CD8-positive, alpha-beta memory T cell (primary cell): ENCODE data around the gene ATF2. TPM values are rescaled to one million over a fixed set of nuclear protein-coding genes. Genes with fewer than 3 reads are reported as not detected.

Experiments used
- CTCF ChIA-PET: fragments of 350-600 bp; sonication (Branson Sonifier 250); formaldehyde crosslinking; loops from one replicate; lab custom pipeline; 2021; ENCODE audit warnings: antibody characterized with exemption; lab: Charles Lee
- POLR2A ChIA-PET: fragments of 350-600 bp; sonication (Branson Sonifier 250); formaldehyde crosslinking; loops from one replicate; lab custom pipeline; 2021; ENCODE audit warnings: antibody characterized with exemption; lab: Charles Lee
- DNase-seq, 5 donors: peaks; one replicate each; pipeline versions ENCODE4 v3.0.0 to v3.0.0-alpha.2; 2020 to 2022; ENCODE audit warnings: mixed read lengths in 1 of 5
- H3K27ac ChIP-seq: one replicate; pipeline ENCODE4 v1.7.0; 2013; ENCODE audit warnings: low read depth, mild to moderate bottlenecking, low read length, moderate library complexity
- H3K27me3 ChIP-seq: 2 replicates; pipeline ENCODE4 v1.7.0; 2013; ENCODE audit warnings: low read length, mild to moderate bottlenecking; ENCODE audit not compliant: insufficient read depth, poor library complexity, severe bottlenecking
- H3K36me3 ChIP-seq: 2 replicates; pipeline ENCODE4 v1.7.0; 2013; ENCODE audit warnings: mild to moderate bottlenecking, low read length, moderate library complexity; ENCODE audit not compliant: insufficient read depth
- H3K4me1 ChIP-seq: 2 replicates; pipeline ENCODE4 v1.7.0; 2013; ENCODE audit warnings: mild to moderate bottlenecking, low read length, moderate library complexity; ENCODE audit not compliant: insufficient read depth
- H3K4me3 ChIP-seq: 2 replicates; pipeline ENCODE4 v1.7.0; 2013; ENCODE audit warnings: mild to moderate bottlenecking, low read length
- H3K9me3 ChIP-seq: 2 replicates; pipeline ENCODE4 v1.7.0; 2013; ENCODE audit warnings: mild to moderate bottlenecking, low read length
- H3K27ac Mint-ChIP-seq, 8 donors: one replicate each; pipeline ENCODE4 v1.8.0; 2020 to 2021; ENCODE audit warnings: mixed read lengths in 8 of 8, mild to moderate bottlenecking in 6 of 8, inconsistent platforms in 3 of 8, moderate library complexity in 3 of 8
- H3K27me3 Mint-ChIP-seq, 2 donors: one replicate each; pipeline ENCODE4 v1.8.0; 2020 to 2021; ENCODE audit warnings: mixed read lengths in 2 of 2, mild to moderate bottlenecking in 1 of 2, moderate library complexity in 1 of 2
- H3K36me3 Mint-ChIP-seq, 3 donors: one replicate each; pipeline ENCODE4 v1.8.0; 2020 to 2021; ENCODE audit warnings: mixed read lengths in 3 of 3, inconsistent platforms in 1 of 3, mild to moderate bottlenecking in 1 of 3
- H3K4me1 Mint-ChIP-seq, 3 donors: one replicate each; pipeline ENCODE4 v1.8.0; 2020 to 2021; ENCODE audit warnings: mixed read lengths in 3 of 3, inconsistent platforms in 1 of 3, mild to moderate bottlenecking in 1 of 3
- H3K4me3 Mint-ChIP-seq, 7 donors: one replicate each; pipeline ENCODE4 v1.8.0; 2020 to 2021; ENCODE audit warnings: mixed read lengths in 7 of 7, mild to moderate bottlenecking in 6 of 7, moderate library complexity in 4 of 7, inconsistent platforms in 2 of 7
- H3K9me3 Mint-ChIP-seq, 5 donors: one replicate each; pipeline ENCODE4 v1.8.0; 2020 to 2022; ENCODE audit warnings: mixed read lengths in 5 of 5, mild to moderate bottlenecking in 3 of 5, moderate library complexity in 2 of 5, inconsistent platforms in 1 of 5
- polyA plus RNA-seq: library from polyadenylated mRNA; unstranded; fragments of 300-500 nt; fragmentation: Illumina TruSeq; gene quantifications from one replicate; pipeline ENCODE4 v1.2.3, GENCODE V29; 2021
- total RNA-seq, 2 experiments: library from RNA; stranded (reverse); gene quantifications; one replicate each; pipeline ENCODE4 v1.2.3, GENCODE V29; 2021

ATF2 gene
- total and polyA plus RNA-seq, 3 experiments from 2014 or later: 37.3 to 51.0 (median 50.1) TPM

DNA sequence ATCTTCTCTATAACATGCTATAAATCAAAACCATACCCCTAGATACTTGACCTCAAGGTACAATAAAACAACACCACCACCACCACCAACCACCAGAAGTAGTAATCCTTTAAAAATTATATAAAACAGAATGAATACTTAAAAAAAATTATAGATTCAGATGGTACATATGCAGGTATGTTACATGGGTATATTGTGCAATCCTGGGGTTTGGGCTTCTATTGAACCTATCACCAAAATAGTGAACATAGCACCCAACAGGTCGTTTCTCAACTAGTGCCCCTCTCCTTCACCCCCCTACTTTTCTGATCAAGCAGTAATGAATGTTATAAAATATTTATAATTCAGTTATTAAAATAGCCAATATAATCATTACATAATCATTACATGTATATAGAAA is 91.7 kb downstream of the ATF2 start:
- CTCF ChIA-PET: no interaction called here
- H3K4me1 Mint-ChIP-seq: peaks cover 0 to 4% (median 0%) of the 10 kb centered on the region in 3 donors
- peaks cover 24 to 77% (median 28%) of the 10 kb centered on the region in 3 donors for H3K36me3 Mint-ChIP-seq
- H3K9me3 Mint-ChIP-seq: peaks cover 0 to 3% (median 0%) of the 10 kb centered on the region in 5 donors
- no peaks in the 10 kb centered on the region for H3K27me3 Mint-ChIP-seq
- H3K27me3 ChIP-seq: no peaks in the 10 kb centered on the region
- H3K9me3 ChIP-seq: no peaks in the 10 kb centered on the region
- no peak overlapping the region for H3K4me3 ChIP-seq
- no peak overlapping the region for H3K27ac Mint-ChIP-seq
- H3K27ac ChIP-seq: no peak overlapping the region
- DNase-seq: no peak
- H3K4me1 ChIP-seq: no peaks in the 10 kb centered on the region
- POLR2A ChIA-PET: no interaction called here
- peaks cover 3% of the 10 kb centered on the region for H3K36me3 ChIP-seq
- no peak overlapping the region for H3K4me3 Mint-ChIP-seq

GRCh38 chr2:175074478-175074877 is 93.5 kb downstream of the ATF2 start:
- Histone ChIP-seq H3K9me3 (no peaks in the 10 kb centered on the region), H3K36me3 (no peaks in the 10 kb centered on the region), H3K4me3 (no peak overlapping the region), H3K27ac (no peak overlapping the region), H3K4me1 (no peaks in the 10 kb centered on the region), H3K27me3 (no peaks in the 10 kb centered on the region)
- ChIA-PET CTCF (no interaction called here), POLR2A (no interaction called here)
- Mint-ChIP-seq H3K9me3 (peaks cover 0 to 3% (median 0%) of the 10 kb centered on the region in 5 donors), H3K36me3 (peaks cover 22 to 67% (median 25%) of the 10 kb centered on the region in 3 donors), H3K4me1 (peaks cover 0 to 4% (median 0%) of the 10 kb centered on the region in 3 donors), H3K4me3 (no peak overlapping the region), H3K27ac (no peak overlapping the region), H3K27me3 (no peaks in the 10 kb centered on the region)
- DNase-seq: no peak

DNA sequence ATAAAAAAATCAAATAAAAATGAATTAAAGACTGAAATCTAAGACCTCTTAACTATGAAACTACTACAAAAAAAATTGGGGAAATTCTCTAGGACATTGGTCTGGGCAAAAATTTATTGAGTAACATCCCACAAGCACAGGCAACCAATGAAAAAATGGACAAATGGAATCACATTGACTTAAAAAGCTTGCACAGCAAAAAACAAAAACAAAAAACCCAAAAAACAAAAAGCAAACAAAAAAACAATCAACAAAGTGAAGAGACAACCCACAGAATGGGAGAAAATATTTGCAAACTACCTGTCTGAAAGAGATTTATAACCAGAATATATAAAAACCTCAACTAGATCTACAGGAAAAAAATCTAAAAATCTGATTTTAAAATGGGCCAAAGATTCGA is 99.5 kb downstream of the ATF2 start:
- Mint-ChIP-seq H3K4me1 (peaks cover 0 to 14% (median 0%) of the 10 kb centered on the region in 3 donors), H3K9me3 (no peaks in the 10 kb centered on the region), H3K4me3 (no peak overlapping the region), H3K36me3 (peaks cover 21 to 60% (median 29%) of the 10 kb centered on the region in 3 donors), H3K27ac (no peak overlapping the region), H3K27me3 (no peaks in the 10 kb centered on the region)
- Histone ChIP-seq H3K27me3 (no peaks in the 10 kb centered on the region), H3K4me1 (no peaks in the 10 kb centered on the region), H3K9me3 (no peaks in the 10 kb centered on the region), H3K4me3 (no peak overlapping the region), H3K27ac (no peak overlapping the region), H3K36me3 (no peaks in the 10 kb centered on the region)
- POLR2A ChIA-PET: no interaction called here
- CTCF ChIA-PET: no interaction called here
- no peak for DNase-seq

GRCh38 chr2:175066411-175066810 is 101.6 kb downstream of the ATF2 start:
- no peak for DNase-seq
- no peaks in the 10 kb centered on the region for H3K36me3 ChIP-seq
- POLR2A ChIA-PET: no interaction called here
- H3K27ac ChIP-seq: no peak overlapping the region
- Mint-ChIP-seq H3K4me1 (peaks cover 0 to 14% (median 0%) of the 10 kb centered on the region in 3 donors), H3K27me3 (no peaks in the 10 kb centered on the region), H3K9me3 (no peaks in the 10 kb centered on the region), H3K4me3 (no peak overlapping the region), H3K27ac (no peak overlapping the region), H3K36me3 (peaks cover 17 to 48% (median 25%) of the 10 kb centered on the region in 3 donors)
- H3K4me3 ChIP-seq: no peak overlapping the region
- H3K4me1 ChIP-seq: no peaks in the 10 kb centered on the region
- H3K27me3 ChIP-seq: no peaks in the 10 kb centered on the region
- no peaks in the 10 kb centered on the region for H3K9me3 ChIP-seq
- CTCF ChIA-PET: interaction anchor here (0.5 kb wide), 1 partner anchor 279 kb away, joined by 3 read pairs; no protein-coding TSS in a partner anchor

DNA sequence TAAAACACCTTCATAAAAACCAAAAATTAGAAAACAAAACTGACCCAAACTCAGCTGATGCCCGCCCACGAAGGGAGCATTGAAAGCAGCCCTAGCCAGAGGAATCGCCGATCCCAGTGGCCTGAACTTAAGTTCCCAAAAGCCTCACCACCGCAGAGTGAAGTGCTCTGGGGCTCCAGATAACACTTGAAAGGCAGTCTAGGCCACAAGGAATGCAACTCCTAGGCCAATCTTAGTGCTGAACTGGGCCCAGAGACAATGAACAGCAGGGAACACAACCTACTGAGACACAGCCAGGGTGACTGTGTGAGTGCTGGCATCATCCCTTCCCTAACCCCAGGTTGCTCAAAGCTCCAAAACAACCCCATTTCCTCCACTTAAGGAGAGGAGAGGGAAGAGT is 103.2 kb downstream of the ATF2 start:
- peaks cover 0 to 14% (median 0%) of the 10 kb centered on the region in 3 donors for H3K4me1 Mint-ChIP-seq
- peak overlapping the region in 1 of 8 donors; percentile 63 for H3K27ac Mint-ChIP-seq
- Histone ChIP-seq H3K27me3 (no peaks in the 10 kb centered on the region), H3K4me3 (no peak overlapping the region), H3K27ac (no peak overlapping the region), H3K9me3 (no peaks in the 10 kb centered on the region), H3K36me3 (no peaks in the 10 kb centered on the region), H3K4me1 (no peaks in the 10 kb centered on the region)
- no peaks in the 10 kb centered on the region for H3K9me3 Mint-ChIP-seq
- H3K36me3 Mint-ChIP-seq: peaks cover 11 to 44% (median 22%) of the 10 kb centered on the region in 3 donors
- no peaks in the 10 kb centered on the region for H3K27me3 Mint-ChIP-seq
- no peak for DNase-seq
- CTCF ChIA-PET: no interaction called here
- H3K4me3 Mint-ChIP-seq: no peak overlapping the region
- POLR2A ChIA-PET: no interaction called here

DNA sequence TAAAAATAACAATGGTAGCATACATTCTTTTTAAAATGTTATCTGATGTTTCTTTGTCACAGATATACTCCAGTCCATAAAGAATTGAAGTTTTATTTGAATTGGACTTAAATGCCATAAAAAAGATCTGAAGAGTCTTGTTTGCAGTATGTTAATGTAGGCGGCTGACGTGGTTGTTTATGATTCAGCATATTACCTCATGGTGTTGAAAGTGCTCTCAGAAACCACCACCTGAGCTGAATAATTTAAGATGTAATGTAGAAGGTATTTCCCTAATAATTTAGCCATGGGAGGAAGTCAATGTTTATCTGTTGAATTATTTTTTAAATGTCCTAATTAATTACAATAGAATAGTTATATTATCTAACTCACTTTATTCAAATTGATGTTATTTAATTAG is 104.3 kb downstream of the ATF2 start:
- H3K4me1 Mint-ChIP-seq: peaks cover 0 to 8% (median 0%) of the 10 kb centered on the region in 3 donors
- Histone ChIP-seq H3K27me3 (no peaks in the 10 kb centered on the region), H3K36me3 (no peaks in the 10 kb centered on the region), H3K27ac (no peak overlapping the region), H3K4me3 (no peak overlapping the region), H3K4me1 (no peaks in the 10 kb centered on the region), H3K9me3 (no peaks in the 10 kb centered on the region)
- DNase-seq: no peak
- no peak overlapping the region for H3K4me3 Mint-ChIP-seq
- CTCF ChIA-PET: interaction anchor here (1.4 kb wide), 1 partner anchor 42 kb away, joined by 4 read pairs; no protein-coding TSS in a partner anchor
- no peaks in the 10 kb centered on the region for H3K27me3 Mint-ChIP-seq
- no peaks in the 10 kb centered on the region for H3K9me3 Mint-ChIP-seq
- peaks cover 6 to 44% (median 22%) of the 10 kb centered on the region in 3 donors for H3K36me3 Mint-ChIP-seq
- H3K27ac Mint-ChIP-seq: no peak overlapping the region
- POLR2A ChIA-PET: no interaction called here

- no peak overlapping the region for H3K4me3 Mint-ChIP-seq
Measured at GRCh38 chr2:175062787-175063585, 105.0 kb downstream of the ATF2 start.

DNA sequence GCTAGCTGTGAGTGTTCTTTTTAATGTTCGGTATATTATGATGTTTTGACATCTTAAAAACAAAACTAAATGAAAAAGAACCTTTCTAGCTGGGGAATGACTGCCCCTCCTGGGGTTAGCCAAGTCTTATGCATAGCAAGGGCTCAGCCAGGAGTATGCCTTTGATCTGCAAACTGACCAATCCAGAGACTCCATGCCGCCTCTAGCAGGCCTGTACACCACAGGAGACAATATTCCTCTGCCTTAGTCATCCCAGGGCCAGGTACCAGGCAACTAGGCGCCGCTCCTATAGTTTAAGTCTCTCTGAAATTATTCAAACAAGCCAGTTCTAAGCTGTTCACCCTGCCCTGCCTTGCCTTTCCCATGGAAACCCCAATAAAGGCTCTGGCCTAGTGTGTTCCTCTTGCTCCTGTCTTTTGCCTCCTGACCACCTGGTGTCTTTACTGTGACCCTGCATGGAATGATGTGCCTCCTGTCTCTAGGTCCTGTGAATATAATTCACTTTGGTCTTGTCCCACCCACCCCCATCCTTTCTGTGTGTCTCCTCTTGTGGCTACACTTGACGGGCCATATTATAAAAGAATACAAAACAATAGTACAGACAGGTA is 110.8 kb downstream of the ATF2 start:
- Mint-ChIP-seq H3K4me3 (no peak overlapping the region), H3K27me3 (peaks cover 0 to 1% of the 10 kb centered on the region in 2 donors), H3K9me3 (no peaks in the 10 kb centered on the region), H3K36me3 (peaks cover 9 to 13% (median 10%) of the 10 kb centered on the region in 3 donors), H3K4me1 (no peaks in the 10 kb centered on the region), H3K27ac (no peak overlapping the region)
- DNase-seq: no peak
- ChIA-PET POLR2A (no interaction called here), CTCF (no interaction called here)
- Histone ChIP-seq H3K4me1 (no peaks in the 10 kb centered on the region), H3K9me3 (no peaks in the 10 kb centered on the region), H3K36me3 (no peaks in the 10 kb centered on the region), H3K4me3 (no peak overlapping the region), H3K27me3 (no peaks in the 10 kb centered on the region), H3K27ac (no peak overlapping the region)

More at GRCh38 chr2:175062787-175063585, 105.0 kb downstream of the ATF2 start:
- Histone ChIP-seq H3K4me1 (no peaks in the 10 kb centered on the region), H3K4me3 (no peak overlapping the region), H3K36me3 (no peaks in the 10 kb centered on the region), H3K27ac (no peak overlapping the region), H3K9me3 (no peaks in the 10 kb centered on the region), H3K27me3 (no peaks in the 10 kb centered on the region)
- H3K27me3 Mint-ChIP-seq: no peaks in the 10 kb centered on the region
- H3K36me3 Mint-ChIP-seq: peaks cover 6 to 46% (median 21%) of the 10 kb centered on the region in 3 donors
- H3K4me1 Mint-ChIP-seq: peaks cover 0 to 8% (median 0%) of the 10 kb centered on the region in 3 donors
- ChIA-PET POLR2A (no interaction called here), CTCF (interaction anchor here (1.4 kb wide), 1 partner anchor 43 kb away, joined by 4 read pairs; no protein-coding TSS in a partner anchor)
- DNase-seq: no peak
- H3K9me3 Mint-ChIP-seq: no peaks in the 10 kb centered on the region
- no peak overlapping the region for H3K27ac Mint-ChIP-seq
